Karpas-422 (cell line): ENCODE results near the gene LRRC25. TPM values are rescaled to one million over a fixed set of nuclear protein-coding genes. Genes with fewer than 3 reads are reported as not detected.

Experiments used
- DNase-seq: peaks from one replicate; pipeline ENCODE4 v3.0.0-alpha.2; 2015
- H2AFZ ChIP-seq: fragments of 200-600 bp; sonication (generic); 2 replicates; pipeline ENCODE4 v1.6.1; 2014; ENCODE audit warnings: antibody characterized with exemption, low read length, mixed read lengths
- H3K27ac ChIP-seq: fragments of 200-600 bp; sonication (generic); 2 replicates; pipeline ENCODE4 v1.5.1; 2014; ENCODE audit warnings: mild to moderate bottlenecking, low read length, moderate library complexity
- H3K27me3 ChIP-seq: fragments of 200-600 bp; sonication (generic); 2 replicates; pipeline ENCODE4 v1.6.1; 2014; ENCODE audit warnings: low read length, mixed read lengths
- H3K36me3 ChIP-seq: fragments of 200-600 bp; sonication (generic); 2 replicates; pipeline ENCODE4 v1.6.1; 2014; ENCODE audit warnings: low read length, mixed read lengths; ENCODE audit not compliant: insufficient read depth
- H3K4me1 ChIP-seq: fragments of 200-600 bp; sonication (generic); 2 replicates; pipeline ENCODE4 v1.6.1; 2014; ENCODE audit warnings: mild to moderate bottlenecking, low read length, mixed read lengths
- H3K4me2 ChIP-seq: fragments of 200-600 bp; sonication (generic); 2 replicates; pipeline ENCODE4 v1.6.1; 2014; ENCODE audit warnings: low read length, low read depth, mild to moderate bottlenecking; ENCODE audit not compliant: poor library complexity, severe bottlenecking
- H3K4me3 ChIP-seq: fragments of 200-600 bp; sonication (generic); 2 replicates; pipeline ENCODE4 v1.5.1; 2014; ENCODE audit warnings: mild to moderate bottlenecking, antibody characterized with exemption, low read length, mixed read lengths
- H3K79me2 ChIP-seq: fragments of 200-600 bp; sonication (generic); 2 replicates; pipeline ENCODE4 v1.6.1; 2014; ENCODE audit warnings: mild to moderate bottlenecking, low read length, mixed read lengths
- H3K9ac ChIP-seq: fragments of 200-600 bp; sonication (generic); 2 replicates; pipeline ENCODE4 v1.6.0; 2014; ENCODE audit warnings: low read length
- H3K9me2 ChIP-seq: fragments of 200-600 bp; sonication (generic), shearing (Covaris generic); replicated peaks from 2 replicates; pipeline ENCODE4 v1.6.0; 2014; ENCODE audit warnings: mild to moderate bottlenecking, low read length, moderate library complexity; ENCODE audit not compliant: insufficient read depth
- H3K9me3 ChIP-seq: fragments of 300-700, 200-600 bp; sonication (generic); 2 replicates; pipeline ENCODE4 v1.6.1; 2014; ENCODE audit warnings: low read length, mixed read lengths
- H4K20me1 ChIP-seq: fragments of 200-600 bp; sonication (generic); 2 replicates; pipeline ENCODE4 v1.6.1; 2014; ENCODE audit warnings: mild to moderate bottlenecking, antibody characterized with exemption, low read length, low read depth; ENCODE audit not compliant: insufficient read depth
- total RNA-seq: library from RNA; depleted of rRNA; stranded (reverse); fragments of >200 nt; shearing (Covaris generic); gene quantifications from 2 replicates; pipeline ENCODE4 v1.2.3, GENCODE V29; 2014; ENCODE audit warnings: low replicate concordance

LRRC25 gene
- total RNA-seq, 1 experiment from 2014 or later, result 2.2 TPM

- H3K9me3 ChIP-seq, result no peaks in the 10 kb centered on the region
- H3K27me3 ChIP-seq, result no peaks in the 10 kb centered on the region
- no peaks in the 10 kb centered on the region for H3K36me3 ChIP-seq
- peak within 1 kb of the TSS; percentile 75 for H3K27ac ChIP-seq
- no peaks in the 10 kb centered on the region for H4K20me1 ChIP-seq
- DNase-seq, result peak; percentile 67
- peak within 1 kb of the TSS; percentile 39 for H3K9ac ChIP-seq
- no peak within 1 kb of the TSS for H2AFZ ChIP-seq
- 0 out of 2 replicates have a peak, but pooled peaks cover 2% of the 10 kb centered on the region for H3K79me2 ChIP-seq
- H3K9me2 ChIP-seq, result no peaks in the 10 kb centered on the region
- peaks cover 40% of the 10 kb centered on the region for H3K4me1 ChIP-seq
- peak within 1 kb of the TSS; percentile 54; the same call in 1 of the 2 replicates for H3K4me3 ChIP-seq
- H3K4me2 ChIP-seq, result peak within 1 kb of the TSS; percentile 67
These were observed 40.3 kb upstream of the LRRC25 start, which contains the start of gene ISYNA1 for GRCh38 chr19:18437491-18438330. Gene ISYNA1, minus strand, starts transcription at chr19:18438133. Its CDS starts 154 bp downstream, at chr19:18437979.

- peaks cover 45% of the 10 kb centered on the region for H3K4me1 ChIP-seq
- H3K36me3 ChIP-seq, result no peaks in the 10 kb centered on the region
- H2AFZ ChIP-seq, result no peak overlapping the region
- no peaks in the 10 kb centered on the region for H3K27me3 ChIP-seq
- H3K9ac ChIP-seq, result no peak overlapping the region; the same call in 1 of the 2 replicates
- H3K27ac ChIP-seq, result no peak overlapping the region
- no peaks in the 10 kb centered on the region for H4K20me1 ChIP-seq
- H3K4me3 ChIP-seq, result peak overlapping the region; percentile 54; the same call in 1 of the 2 replicates
- H3K9me2 ChIP-seq, result no peaks in the 10 kb centered on the region
- H3K4me2 ChIP-seq, result peak overlapping the region; percentile 67
- 0 out of 2 replicates have a peak, but pooled peaks cover 3% of the 10 kb centered on the region for H3K79me2 ChIP-seq
- no peaks in the 10 kb centered on the region for H3K9me3 ChIP-seq
- DNase-seq, result peak; percentile 93
These were observed 39.5 kb upstream of the LRRC25 start for GRCh38 chr19:18436671-18437490.

GRCh38 chr19:18435842-18436670 lies 38.6 kb upstream of the LRRC25 start:
- Histone ChIP-seq H3K4me1 (peaks cover 51% of the 10 kb centered on the region), H3K9ac (no peak overlapping the region), H3K27me3 (no peaks in the 10 kb centered on the region), H3K79me2 (0 out of 2 replicates have a peak, but pooled peaks cover 3% of the 10 kb centered on the region), H4K20me1 (no peaks in the 10 kb centered on the region), H3K4me2 (peak overlapping the region; percentile 67), H2AFZ (no peak overlapping the region), H3K36me3 (no peaks in the 10 kb centered on the region), H3K27ac (no peak overlapping the region), H3K9me3 (no peaks in the 10 kb centered on the region), H3K4me3 (peak overlapping the region; percentile 54; the same call in 1 of the 2 replicates), H3K9me2 (no peaks in the 10 kb centered on the region)
- no peak for DNase-seq

- Histone ChIP-seq H3K9me3 (no peaks in the 10 kb centered on the region), H3K4me2 (no peak overlapping the region), H3K4me3 (no peak overlapping the region), H3K27ac (no peak overlapping the region), H3K36me3 (no peaks in the 10 kb centered on the region), H3K9ac (no peak overlapping the region), H3K4me1 (peaks cover 54% of the 10 kb centered on the region), H3K79me2 (0 out of 2 replicates have a peak, but pooled peaks cover 3% of the 10 kb centered on the region), H3K9me2 (no peaks in the 10 kb centered on the region), H2AFZ (no peak overlapping the region), H3K27me3 (no peaks in the 10 kb centered on the region), H4K20me1 (peaks cover under 1% of the 10 kb centered on the region; the same call in 1 of the 2 replicates)
- no peak for DNase-seq
These were observed 37.9 kb upstream of the LRRC25 start for GRCh38 chr19:18435178-18435841.

- Histone ChIP-seq H3K27ac (peak overlapping the region; percentile 65), H3K4me2 (peak overlapping the region; percentile 71), H3K27me3 (no peaks in the 10 kb centered on the region), H2AFZ (no peak overlapping the region), H3K36me3 (no peaks in the 10 kb centered on the region), H3K9me2 (no peaks in the 10 kb centered on the region), H3K4me1 (peaks cover 59% of the 10 kb centered on the region), H4K20me1 (peaks cover 6% of the 10 kb centered on the region; the same call in 1 of the 2 replicates), H3K4me3 (peak overlapping the region; percentile 66), H3K79me2 (0 out of 2 replicates have a peak, but pooled peaks cover 3% of the 10 kb centered on the region), H3K9ac (peak overlapping the region; percentile 93), H3K9me3 (no peaks in the 10 kb centered on the region)
- DNase-seq, result no peak
These were observed 37.2 kb upstream of the LRRC25 start for GRCh38 chr19:18434411-18435175.

GRCh38 chr19:18433735-18434398 lies 36.4 kb upstream of the LRRC25 start:
- Histone ChIP-seq H3K36me3 (no peaks in the 10 kb centered on the region), H3K27ac (peak overlapping the region; percentile 65), H3K9ac (peak overlapping the region; percentile 93), H3K27me3 (no peaks in the 10 kb centered on the region), H3K9me2 (no peaks in the 10 kb centered on the region), H4K20me1 (peaks cover 6% of the 10 kb centered on the region; the same call in 1 of the 2 replicates), H3K4me1 (peaks cover 59% of the 10 kb centered on the region), H2AFZ (no peak overlapping the region), H3K4me3 (peak overlapping the region; percentile 66), H3K79me2 (0 out of 2 replicates have a peak, but pooled peaks cover 3% of the 10 kb centered on the region), H3K4me2 (peak overlapping the region; percentile 71), H3K9me3 (no peaks in the 10 kb centered on the region)
- no peak for DNase-seq
